PC-9 (cell line): ENCODE measurements around the gene ACP2.
A peak's percentile ranks its signal among the peaks of the same experiment; 100 is the strongest.

Experiments used
- EZH2 ChIP-seq: fragments of 200-600 bp; sonication (generic); IDR thresholded peaks from 2 replicates; pipeline ENCODE4 v1.8.0; 2017; ENCODE audit warnings: antibody characterized with exemption, low read depth
- TF ChIP-seq, protein P1 (sequence below): fragments of 200-600 bp; sonication (generic); conservative IDR thresholded peaks from 2 replicates; pipeline ENCODE4 v1.6.1; 2017; ENCODE audit warnings: mixed run types, antibody characterized with exemption, mild to moderate bottlenecking, moderate library complexity

GRCh38 chr11:47216121-47216798, 32.4 kb downstream of the ACP2 start:
- TF ChIP-seq, protein P1, sequence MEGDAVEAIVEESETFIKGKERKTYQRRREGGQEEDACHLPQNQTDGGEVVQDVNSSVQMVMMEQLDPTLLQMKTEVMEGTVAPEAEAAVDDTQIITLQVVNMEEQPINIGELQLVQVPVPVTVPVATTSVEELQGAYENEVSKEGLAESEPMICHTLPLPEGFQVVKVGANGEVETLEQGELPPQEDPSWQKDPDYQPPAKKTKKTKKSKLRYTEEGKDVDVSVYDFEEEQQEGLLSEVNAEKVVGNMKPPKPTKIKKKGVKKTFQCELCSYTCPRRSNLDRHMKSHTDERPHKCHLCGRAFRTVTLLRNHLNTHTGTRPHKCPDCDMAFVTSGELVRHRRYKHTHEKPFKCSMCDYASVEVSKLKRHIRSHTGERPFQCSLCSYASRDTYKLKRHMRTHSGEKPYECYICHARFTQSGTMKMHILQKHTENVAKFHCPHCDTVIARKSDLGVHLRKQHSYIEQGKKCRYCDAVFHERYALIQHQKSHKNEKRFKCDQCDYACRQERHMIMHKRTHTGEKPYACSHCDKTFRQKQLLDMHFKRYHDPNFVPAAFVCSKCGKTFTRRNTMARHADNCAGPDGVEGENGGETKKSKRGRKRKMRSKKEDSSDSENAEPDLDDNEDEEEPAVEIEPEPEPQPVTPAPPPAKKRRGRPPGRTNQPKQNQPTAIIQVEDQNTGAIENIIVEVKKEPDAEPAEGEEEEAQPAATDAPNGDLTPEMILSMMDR: peak; percentile 28; the same call in 1 of the 2 replicates
- no peak for TF ChIP-seq EZH2
